NCI-H2029 (cell line): ENCODE measurements around the gene CDK5.
"Not testable (repeated sequence)": the region's sequence is repeated elsewhere in the genome, so short reads cannot be mapped to it uniquely, and the experiment has no call there.

Experiments used
- DNase-seq: peaks from one replicate; lab custom pipeline; 2025; lab: John Stamatoyannopoulos, UW

CDK5 gene

GRCh38 chr7:151033864-151034249 is 23.8 kb downstream of the CDK5 start:
- DNase-seq: no peak

- DNase-seq: no peak
These were observed 24.5 kb downstream of the CDK5 start for GRCh38 chr7:151032936-151033863.

GRCh38 chr7:151031011-151031410 is 26.7 kb downstream of the CDK5 start:
- no peak for DNase-seq

GRCh38 chr7:151028948-151029501 is 28.7 kb downstream of the CDK5 start:
- DNase-seq: no peak

GRCh38 chr7:151028131-151028947 is 29.4 kb downstream of the CDK5 start, which contains the start of gene ABCB8:
TSS of gene ABCB8 (plus strand) at chr7:151028450. CDS start at chr7:151028516, 66 bp downstream.
- DNase-seq: peak; percentile 98

GRCh38 chr7:151027728-151028130 is 30.0 kb downstream of the CDK5 start:
- DNase-seq: not testable (repeated sequence)

GRCh38 chr7:151026771-151027727 is 30.6 kb downstream of the CDK5 start:
- DNase-seq: not testable (repeated sequence)

GRCh38 chr7:151025924-151026671 is 31.6 kb downstream of the CDK5 start:
- no peak for DNase-seq

- no peak for DNase-seq
These were observed 33.2 kb downstream of the CDK5 start, which contains the start of gene ATG9B for GRCh38 chr7:151024435-151025056. TSS of gene ATG9B (minus strand) at chr7:151024494. CDS start at chr7:151024423, 71 bp downstream.

GRCh38 chr7:151023232-151023631 is 34.5 kb downstream of the CDK5 start:
- DNase-seq: no peak

GRCh38 chr7:151020231-151020630 is 37.5 kb downstream of the CDK5 start:
- DNase-seq: no peak

- no peak for DNase-seq
These were observed 38.6 kb downstream of the CDK5 start for GRCh38 chr7:151019130-151019447.

GRCh38 chr7:151018421-151019129 is 39.1 kb downstream of the CDK5 start:
- peak; percentile 37 for DNase-seq

- DNase-seq: peak; percentile 25
These were observed 39.7 kb downstream of the CDK5 start for GRCh38 chr7:151017953-151018420.

GRCh38 chr7:151017370-151017952 is 40.2 kb downstream of the CDK5 start:
- no peak for DNase-seq

- DNase-seq: no peak
These were observed 40.8 kb downstream of the CDK5 start for GRCh38 chr7:151016942-151017341.

GRCh38 chr7:151016505-151016904 is 41.2 kb downstream of the CDK5 start:
- no peak for DNase-seq

GRCh38 chr7:151015967-151016366 is 41.7 kb downstream of the CDK5 start:
- DNase-seq: no peak

GRCh38 chr7:151014950-151015349 is 42.7 kb downstream of the CDK5 start:
- no peak for DNase-seq
